PC-3 (cell line): Measurements from ENCODE around the gene NBDY.

Experiments used
- CTCF ChIP-seq: fragments of 300-600 bp; sonication (generic); conservative IDR thresholded peaks from 2 replicates; pipeline ENCODE4 v1.5.1; 2017; ENCODE audit warnings: antibody characterized with exemption, low read depth, mild to moderate bottlenecking, low read length
- EZH2 ChIP-seq: fragments of 300-600 bp; sonication (generic); IDR thresholded peaks from one replicate; pipeline ENCODE4 v1.6.1; 2017; ENCODE audit warnings: antibody characterized with exemption, mild to moderate bottlenecking, low read length; ENCODE audit not compliant: unreplicated experiment

DNA sequence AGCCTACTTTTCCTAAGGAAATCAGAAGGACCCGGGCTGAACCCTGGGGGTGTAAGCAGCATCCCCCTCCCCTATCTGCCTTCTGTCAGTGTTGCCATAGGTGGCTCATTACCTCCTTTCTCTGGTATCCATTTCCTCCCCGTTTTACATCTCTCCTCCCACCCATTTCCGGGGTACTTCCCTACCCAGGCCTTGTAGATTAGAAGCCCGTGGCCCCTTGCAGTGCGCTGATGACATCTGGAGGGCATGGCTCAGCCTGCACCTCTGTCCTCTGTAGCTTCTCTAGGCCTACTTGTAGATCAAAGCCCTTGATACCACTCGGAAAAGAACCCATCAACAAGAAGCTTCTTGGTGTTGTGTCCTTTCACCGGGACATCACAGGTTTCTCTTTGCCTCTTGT, 71.8 kb downstream of the NBDY start:
- TF ChIP-seq CTCF (no peak), EZH2 (no peak)
